Liver (tissue), 9 donors: ENCODE data around the gene ZNF429. TPM values are rescaled to one million over a fixed set of nuclear protein-coding genes. Genes with fewer than 3 reads are reported as not detected.

Experiments
- DNase-seq: peaks from one replicate; pipeline ENCODE4 v3.0.0-alpha.2; 2017; ENCODE audit warnings: low spot score
- H3K27ac ChIP-seq, 2 donors: one replicate each; pipeline ENCODE4 v1.7.0; 2013; ENCODE audit warnings: inconsistent platforms in 2 of 2, low read length in 2 of 2, control low read depth in 1 of 2, low read depth in 1 of 2, mild to moderate bottlenecking in 1 of 2
- H3K27me3 ChIP-seq, 4 donors: one replicate each; pipeline versions ENCODE4 v1.6.1 to v1.7.0; 2013; ENCODE audit warnings: low read length in 3 of 4, inconsistent platforms in 1 of 4, mild to moderate bottlenecking in 1 of 4, moderate library complexity in 1 of 4; ENCODE audit not compliant: control insufficient read depth in 4 of 4, insufficient read depth in 4 of 4
- H3K36me3 ChIP-seq, 4 donors: one replicate each; pipeline versions ENCODE4 v1.6.1 to v1.7.0; 2013; ENCODE audit warnings: low read length in 3 of 4, mild to moderate bottlenecking in 3 of 4, low read depth in 1 of 4, moderate library complexity in 1 of 4; ENCODE audit not compliant: control insufficient read depth in 4 of 4, insufficient read depth in 3 of 4
- H3K4me1 ChIP-seq, 4 donors: one replicate each; pipeline versions ENCODE4 v1.6.1 to v1.7.0; 2013; ENCODE audit warnings: low read length in 3 of 4, mild to moderate bottlenecking in 3 of 4, moderate library complexity in 1 of 4; ENCODE audit not compliant: control insufficient read depth in 4 of 4, insufficient read depth in 4 of 4
- H3K4me3 ChIP-seq, 3 donors: one replicate each; pipeline versions ENCODE4 v1.6.1 to v1.7.0; 2013; ENCODE audit warnings: low read length in 3 of 3, control low read depth in 1 of 3, low read depth in 1 of 3, mild to moderate bottlenecking in 1 of 3
- H3K9ac ChIP-seq, 2 donors: one replicate each; pipeline ENCODE4 v1.7.0; 2013; ENCODE audit warnings: low read length in 2 of 2, mild to moderate bottlenecking in 2 of 2, moderate library complexity in 2 of 2, control low read depth in 1 of 2, low read depth in 1 of 2
- H3K9me3 ChIP-seq, 4 donors: one replicate each; pipeline versions ENCODE4 v1.6.1 to v1.7.0; 2013; ENCODE audit warnings: low read length in 3 of 4; ENCODE audit not compliant: control insufficient read depth in 4 of 4
- ATF3 ChIP-seq: IDR thresholded peaks from 2 replicates; pipeline ENCODE4 v1.6.1; 2016; ENCODE audit warnings: antibody characterized with exemption
- CTCF ChIP-seq: fragments of 150-350 bp; IDR thresholded peaks from 2 replicates; pipeline ENCODE4 v1.5.1; 2017; ENCODE audit warnings: improper control_type of control experiment, low read depth, low read length; ENCODE audit not compliant: missing input control
- EGR1 ChIP-seq, 2 donors: IDR thresholded peaks; 2 replicates each; pipeline ENCODE4 v1.6.1; 2016 to 2018; ENCODE audit warnings: antibody characterized with exemption in 2 of 2, low read depth in 2 of 2
- FOXA1 ChIP-seq: IDR thresholded peaks from 2 replicates; pipeline ENCODE4 v1.6.1; 2016; ENCODE audit warnings: antibody characterized with exemption
- HNF4A ChIP-seq, 2 donors: conservative IDR thresholded peaks; 2 replicates each; pipeline ENCODE4 v1.6.1; 2016; ENCODE audit warnings: antibody characterized with exemption in 2 of 2, mild to moderate bottlenecking in 2 of 2
- HNF4G ChIP-seq: IDR thresholded peaks from 2 replicates; pipeline ENCODE4 v1.6.1; 2016; ENCODE audit warnings: antibody characterized with exemption
- JUND ChIP-seq, 2 donors: IDR thresholded peaks; 2 replicates each; pipeline ENCODE4 v1.6.1; 2016; ENCODE audit warnings: antibody characterized with exemption in 2 of 2
- MAX ChIP-seq: IDR thresholded peaks from 2 replicates; pipeline ENCODE4 v1.6.1; 2016; ENCODE audit warnings: antibody characterized with exemption
- NR2F2 ChIP-seq: IDR thresholded peaks from 2 replicates; pipeline ENCODE4 v1.6.1; 2016; ENCODE audit warnings: antibody characterized with exemption
- REST ChIP-seq: IDR thresholded peaks from 2 replicates; pipeline ENCODE4 v1.6.1; 2016; ENCODE audit warnings: antibody characterized with exemption, mild to moderate bottlenecking
- SP1 ChIP-seq: IDR thresholded peaks from 2 replicates; pipeline ENCODE4 v1.6.1; 2018; ENCODE audit warnings: antibody characterized with exemption, mild to moderate bottlenecking
- TAF1 ChIP-seq: conservative IDR thresholded peaks from 2 replicates; pipeline ENCODE4 v1.6.1; 2016; ENCODE audit warnings: antibody characterized with exemption, mild to moderate bottlenecking
- WGBS: extraction: QIAGEN DNeasy Blood & Tissue Kit; methylation state at CpG from one replicate; pipeline ENCODE4 v1.1.7; 2013; 5-methylcytosine and 5-hydroxymethylcytosine counted together
- polyA plus RNA-seq, 2 donors: library from polyadenylated mRNA; stranded (reverse) in 1 of 2; unstranded in 1 of 2; fragments of 200-250 nt in 1 of 2; fragments of >200 nt in 1 of 2; fragmentation: Nextera tagmentation in 1 of 2; extraction: Ambion mirVana in 1 of 2; gene quantifications; one replicate each; pipeline versions ENCODE4 v1.2.1 to v1.2.3, GENCODE V29; 2013 to 2015
- total RNA-seq, 2 donors: library from RNA; depleted of rRNA; stranded (reverse); fragments of >200 nt; gene quantifications; one replicate each; pipeline ENCODE4 v1.2.3, GENCODE V29; 2014
- donor health status: healthy.
- donor health status: healthy.
- donor health status: healthy.
- donor health status: healthy.
- donor health status: healthy.

The ZNF429 gene
- total and polyA plus RNA-seq, 4 donors, result 4.0 to 10.1 (median 8.4) TPM

GRCh38 chr19:21587549-21587948 lies 82.1 kb downstream of the ZNF429 start:
- Histone ChIP-seq H3K36me3 (no peaks in the 10 kb centered on the region), H3K27me3 (no peaks in the 10 kb centered on the region), H3K27ac (no peak overlapping the region), H3K4me1 (peaks cover 0 to 7% (median 3%) of the 10 kb centered on the region in 4 donors), H3K9me3 (peaks cover 0 to 15% (median 6%) of the 10 kb centered on the region in 4 donors), H3K4me3 (no peak overlapping the region), H3K9ac (no peak overlapping the region)
- TF ChIP-seq ATF3 (no peak), MAX (no peak), JUND (IDR thresholded peaks at IDR 0.05) (no peak)
- 75% methylated on average over 5 of the region's 5 CpGs for WGBS
- no peak for DNase-seq

GRCh38 chr19:21588065-21588601 lies 82.7 kb downstream of the ZNF429 start:
- Histone ChIP-seq H3K36me3 (no peaks in the 10 kb centered on the region), H3K9me3 (peaks cover 0 to 15% (median 6%) of the 10 kb centered on the region in 4 donors), H3K9ac (no peak overlapping the region), H3K27me3 (no peaks in the 10 kb centered on the region), H3K4me3 (no peak overlapping the region), H3K4me1 (peaks cover 0 to 7% (median 3%) of the 10 kb centered on the region in 4 donors), H3K27ac (no peak overlapping the region)
- TF ChIP-seq SP1, result no peak
- TF ChIP-seq REST, result no peak
- TF ChIP-seq TAF1, result no peak
- no peak for TF ChIP-seq FOXA1
- no peak for TF ChIP-seq NR2F2
- TF ChIP-seq HNF4A (conservative IDR thresholded peaks at IDR 0.05), result no peak
- no peak for TF ChIP-seq EGR1 (IDR thresholded peaks at IDR 0.05; ENCODE audit: low read depth in 2 of 2)
- WGBS, result 85% methylated on average over 7 of the region's 7 CpGs
- DNase-seq, result no peak

- WGBS, result 67% methylated on average over 2 of the region's 2 CpGs
- no peak for DNase-seq
- H3K9me3 ChIP-seq, result peaks cover 0 to 10% (median under 1%) of the 10 kb centered on the region in 4 donors
- H3K36me3 ChIP-seq, result no peaks in the 10 kb centered on the region
- H3K4me1 ChIP-seq, result peaks cover 0 to 7% (median 3%) of the 10 kb centered on the region in 4 donors
- no peak overlapping the region for H3K4me3 ChIP-seq
- TF ChIP-seq CTCF, result no peak
- TF ChIP-seq HNF4G, result no peak
- H3K27ac ChIP-seq, result no peak overlapping the region
- no peaks in the 10 kb centered on the region for H3K27me3 ChIP-seq
- no peak overlapping the region for H3K9ac ChIP-seq
Observed at GRCh38 chr19:21590867-21591266, 85.5 kb downstream of the ZNF429 start.
